OCI-LY7 (cell line): ENCODE measurements around the gene KANSL3. TPM values are rescaled to one million over a fixed set of nuclear protein-coding genes. Genes with fewer than 3 reads are reported as not detected.

Source experiments
- BruUV-seq: library from RNA; stranded (reverse); fragments of 400-500 nt; replicated peaks from 2 replicates; lab custom pipeline; 2021; lab: Mats Ljungman, UMichigan
- CTCF ChIA-PET: fragments of 300-600 bp; sonication (Branson Sonifier 250); formaldehyde crosslinking; loops from one replicate; lab custom pipeline; 2022; ENCODE audit warnings: antibody characterized with exemption; ENCODE audit not compliant: unreplicated experiment; lab: Charles Lee
- POLR2A ChIA-PET: fragments of 300-600 bp; sonication (Branson Sonifier 250); formaldehyde crosslinking; loops from one replicate; lab custom pipeline; 2022; ENCODE audit warnings: antibody characterized with exemption; lab: Charles Lee
- DNase-seq: peaks from one replicate; pipeline ENCODE4 v3.0.0-alpha.2; 2015; ENCODE audit warnings: low spot score
- H2AFZ ChIP-seq: fragments of 200-600 bp; sonication (generic), shearing (Covaris generic); 2 replicates; pipeline ENCODE4 v1.6.1; 2014; ENCODE audit warnings: mild to moderate bottlenecking, antibody characterized with exemption, low read length, moderate library complexity
- H3K27ac ChIP-seq: fragments of 200-600 bp; sonication (generic); 2 replicates; pipeline ENCODE4 v1.5.1; 2014; ENCODE audit warnings: mixed run types, low read depth, mild to moderate bottlenecking, moderate library complexity, low read length, inconsistent platforms; ENCODE audit not compliant: poor library complexity, severe bottlenecking
- H3K36me3 ChIP-seq: fragments of 200-600 bp; sonication (generic); 2 replicates; pipeline ENCODE4 v1.6.1; 2014; ENCODE audit warnings: mild to moderate bottlenecking, antibody characterized with exemption, low read length, moderate library complexity, mixed read lengths; ENCODE audit not compliant: insufficient read depth
- H3K4me1 ChIP-seq: fragments of 200-600 bp; sonication (generic); 2 replicates; pipeline ENCODE4 v1.5.1; 2014; ENCODE audit warnings: mild to moderate bottlenecking, low read length; ENCODE audit not compliant: insufficient read depth, poor library complexity, severe bottlenecking
- H3K4me2 ChIP-seq: fragments of 200-600 bp; sonication (generic); 2 replicates; pipeline ENCODE4 v1.6.1; 2014; ENCODE audit warnings: mild to moderate bottlenecking, low read length
- H3K4me3 ChIP-seq: fragments of 200-600 bp; sonication (generic); 2 replicates; pipeline ENCODE4 v1.5.1; 2014; ENCODE audit warnings: mild to moderate bottlenecking, low read depth, low read length; ENCODE audit not compliant: poor library complexity, severe bottlenecking
- H3K79me2 ChIP-seq: fragments of 200-600 bp; sonication (generic); 2 replicates; pipeline ENCODE4 v1.6.1; 2016; ENCODE audit warnings: low read depth, mild to moderate bottlenecking, low read length, moderate library complexity, mixed read lengths; ENCODE audit not compliant: insufficient read depth
- H3K9me2 ChIP-seq: fragments of 200-600 bp; sonication (generic); 2 replicates; pipeline ENCODE4 v1.6.1; 2016; ENCODE audit warnings: mild to moderate bottlenecking, low read length, mixed read lengths; ENCODE audit not compliant: insufficient read depth
- H3K9me3 ChIP-seq: fragments of 200-600 bp; sonication (generic); 2 replicates; pipeline ENCODE4 v1.6.1; 2014; ENCODE audit warnings: mild to moderate bottlenecking, mixed run types, low read length, mixed read lengths
- H4K20me1 ChIP-seq: fragments of 200-600 bp; sonication (generic); 2 replicates; pipeline ENCODE4 v1.6.1; 2014; ENCODE audit warnings: mild to moderate bottlenecking, antibody characterized with exemption, low read length, moderate library complexity, mixed read lengths; ENCODE audit not compliant: insufficient read depth
- EZH2phosphoT487 ChIP-seq: fragments of 200-600 bp; sonication (generic); IDR thresholded peaks from 2 replicates; pipeline ENCODE4 v1.6.1; 2018; ENCODE audit warnings: low read depth, borderline replicate concordance, mild to moderate bottlenecking, mixed run types, antibody characterized with exemption, low read length, moderate library complexity, mixed read lengths
- intact Hi-C: fragments of 100-400 bp; cut with micrococcal nuclease; formaldehyde crosslinking; loops from one replicate; pipeline ENCODE4 v1.10.0; 2022; ENCODE audit not compliant: unreplicated experiment
- total RNA-seq, 2 experiments: library from RNA; depleted of rRNA in 1 of 2; stranded (reverse); fragments of >200 nt in 1 of 2; shearing (Covaris generic) in 1 of 2; gene quantifications; 2 replicates each; pipeline ENCODE4 v1.2.3, GENCODE V29; 2014 to 2022
- TF ChIP-seq, protein P1 (sequence below): fragments of 200-600 bp; sonication (generic); conservative IDR thresholded peaks from 2 replicates; pipeline ENCODE4 v1.5.1; 2014; ENCODE audit warnings: mild to moderate bottlenecking, antibody characterized with exemption, low read length, moderate library complexity, mixed read lengths

Gene KANSL3
- total RNA-seq, 2 experiments from 2014 or later = 46.4 to 51.6 TPM

DNA sequence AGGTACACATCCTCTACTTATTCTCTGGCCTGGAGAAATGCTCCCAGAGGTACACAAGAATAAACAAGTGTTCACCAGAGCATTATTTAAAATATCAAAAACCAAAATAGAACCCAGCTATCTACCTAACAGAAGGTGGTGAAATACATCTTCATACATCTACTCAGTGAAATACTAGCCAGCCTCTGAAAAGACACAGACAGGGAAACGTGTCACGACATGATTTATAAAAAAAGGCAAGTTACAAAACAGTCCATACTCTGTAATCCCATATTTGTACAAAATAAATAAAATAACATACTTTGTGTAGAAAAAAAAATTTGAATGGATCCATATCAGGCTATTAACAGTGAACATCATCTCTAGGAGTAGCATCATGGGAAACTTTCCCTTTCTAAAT, 38.2 kb downstream of the KANSL3 start:
- no peak overlapping the region for H3K27ac ChIP-seq
- DNase-seq = no peak
- no peak overlapping the region for H2AFZ ChIP-seq
- CTCF ChIA-PET = no interaction called here
- intact Hi-C loops = loop anchor here (5.0 kb wide), 1 partner anchor 202 kb away; no protein-coding TSS in a partner anchor
- H3K9me3 ChIP-seq = no peaks in the 10 kb centered on the region
- no peak overlapping the region for H3K4me3 ChIP-seq
- TF ChIP-seq, protein P1, sequence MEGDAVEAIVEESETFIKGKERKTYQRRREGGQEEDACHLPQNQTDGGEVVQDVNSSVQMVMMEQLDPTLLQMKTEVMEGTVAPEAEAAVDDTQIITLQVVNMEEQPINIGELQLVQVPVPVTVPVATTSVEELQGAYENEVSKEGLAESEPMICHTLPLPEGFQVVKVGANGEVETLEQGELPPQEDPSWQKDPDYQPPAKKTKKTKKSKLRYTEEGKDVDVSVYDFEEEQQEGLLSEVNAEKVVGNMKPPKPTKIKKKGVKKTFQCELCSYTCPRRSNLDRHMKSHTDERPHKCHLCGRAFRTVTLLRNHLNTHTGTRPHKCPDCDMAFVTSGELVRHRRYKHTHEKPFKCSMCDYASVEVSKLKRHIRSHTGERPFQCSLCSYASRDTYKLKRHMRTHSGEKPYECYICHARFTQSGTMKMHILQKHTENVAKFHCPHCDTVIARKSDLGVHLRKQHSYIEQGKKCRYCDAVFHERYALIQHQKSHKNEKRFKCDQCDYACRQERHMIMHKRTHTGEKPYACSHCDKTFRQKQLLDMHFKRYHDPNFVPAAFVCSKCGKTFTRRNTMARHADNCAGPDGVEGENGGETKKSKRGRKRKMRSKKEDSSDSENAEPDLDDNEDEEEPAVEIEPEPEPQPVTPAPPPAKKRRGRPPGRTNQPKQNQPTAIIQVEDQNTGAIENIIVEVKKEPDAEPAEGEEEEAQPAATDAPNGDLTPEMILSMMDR = no peak
- TF ChIP-seq EZH2phosphoT487 = no peak
- H3K36me3 ChIP-seq = peaks cover 93% of the 10 kb centered on the region
- no peaks in the 10 kb centered on the region for H3K9me2 ChIP-seq
- POLR2A ChIA-PET = interaction anchor here (1.1 kb wide), 1 partner anchor 33 kb away, joined by 4 read pairs; no protein-coding TSS in a partner anchor
- no peak overlapping the region for H3K4me2 ChIP-seq
- H4K20me1 ChIP-seq = no peaks in the 10 kb centered on the region
- no peaks in the 10 kb centered on the region for H3K79me2 ChIP-seq
- H3K4me1 ChIP-seq = no peaks in the 10 kb centered on the region
- BruUV-seq = no TSS peak

DNA sequence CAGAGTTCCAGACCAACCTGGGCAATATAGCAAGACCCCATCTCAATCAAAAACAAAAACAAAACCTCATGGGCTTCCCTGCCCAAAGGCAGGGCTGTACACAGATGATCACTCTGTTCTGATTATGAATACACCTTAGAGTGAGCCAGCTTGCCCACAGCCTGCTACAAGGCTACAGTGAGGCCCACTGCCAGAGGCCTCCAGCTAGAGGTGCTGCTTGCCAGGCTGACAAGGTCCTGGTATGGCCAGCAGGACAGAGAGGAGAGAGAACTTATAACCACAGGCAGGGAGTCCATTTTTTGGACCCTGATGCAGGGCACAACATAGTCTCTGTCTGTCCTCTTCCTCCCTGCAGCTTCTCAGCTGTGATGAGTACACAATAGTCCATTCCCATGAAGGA, 41.5 kb downstream of the KANSL3 start:
- H3K4me2 ChIP-seq = no peak overlapping the region
- intact Hi-C loops = no loop called here
- ChIA-PET POLR2A (no interaction called here), CTCF (no interaction called here)
- H3K27ac ChIP-seq = no peak overlapping the region
- no peak for DNase-seq
- no peaks in the 10 kb centered on the region for H3K9me3 ChIP-seq
- no TSS peak for BruUV-seq
- H4K20me1 ChIP-seq = no peaks in the 10 kb centered on the region
- no peaks in the 10 kb centered on the region for H3K4me1 ChIP-seq
- H3K4me3 ChIP-seq = no peak overlapping the region
- H3K79me2 ChIP-seq = no peaks in the 10 kb centered on the region
- H2AFZ ChIP-seq = no peak overlapping the region
- TF ChIP-seq, protein P1 = no peak
- no peak for TF ChIP-seq EZH2phosphoT487
- H3K36me3 ChIP-seq = peaks cover 95% of the 10 kb centered on the region
- H3K9me2 ChIP-seq = no peaks in the 10 kb centered on the region

DNA sequence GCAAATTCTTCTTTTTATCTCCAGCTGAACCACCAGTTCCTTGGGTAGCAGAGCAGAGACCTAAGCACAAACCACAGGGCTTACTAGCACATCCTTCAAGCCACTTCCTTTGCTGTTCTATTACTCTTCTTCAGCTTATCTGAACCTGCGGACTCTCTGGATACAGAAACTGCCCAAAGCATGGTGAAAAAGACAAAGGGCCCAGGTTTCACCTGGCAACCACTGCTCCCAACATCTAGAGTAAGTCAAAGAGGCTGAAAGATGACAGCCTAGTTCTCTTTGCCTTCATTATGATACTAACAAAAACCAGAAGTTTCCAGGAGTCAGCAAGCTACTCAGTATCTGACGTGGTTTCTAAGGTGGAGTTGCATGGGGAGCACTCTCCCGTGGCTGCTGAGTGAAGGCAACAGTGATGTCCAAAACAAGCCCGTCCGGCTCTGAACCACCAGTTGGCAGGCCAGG, 43.4 kb downstream of the KANSL3 start:
- Histone ChIP-seq H4K20me1 (no peaks in the 10 kb centered on the region), H2AFZ (no peak overlapping the region), H3K36me3 (peaks cover 84% of the 10 kb centered on the region), H3K9me3 (no peaks in the 10 kb centered on the region), H3K4me1 (no peaks in the 10 kb centered on the region), H3K27ac (no peak overlapping the region), H3K9me2 (no peaks in the 10 kb centered on the region), H3K4me3 (no peak overlapping the region), H3K4me2 (no peak overlapping the region), H3K79me2 (no peaks in the 10 kb centered on the region)
- DNase-seq = no peak
- BruUV-seq = no TSS peak
- TF ChIP-seq, protein P1 = no peak
- TF ChIP-seq EZH2phosphoT487 = no peak
- intact Hi-C loops = no loop called here
- ChIA-PET POLR2A (no interaction called here), CTCF (interaction anchor here (0.6 kb wide), 1 partner anchor 10 kb away, joined by 4 read pairs; no protein-coding TSS in a partner anchor)
